ENCODE measurements around the gene CACNA1C.
A peak's percentile ranks its signal among the peaks of the same experiment; 100 is the strongest.

GRCh38 chr12:2613326-2614073 lies 560.7 kb downstream of the CACNA1C start:
- TF ChIP-seq CTCF (IDR thresholded peaks at IDR 0.05) (no peak), POLR2A (IDR thresholded peaks at IDR 0.05; ENCODE audit: low read depth) (no peak), POLR2AphosphoS5 (IDR thresholded peaks at IDR 0.05) (peak; percentile 74 to 79), EP300 (IDR thresholded peaks at IDR 0.05) (no peak)
